Measurements from ENCODE around the gene IQCE.

Gene IQCE

GRCh38 chr7:2522780-2523433 lies 35.9 kb upstream of the IQCE start:
- H3K9me3 ChIP-seq (ENCODE audit: control insufficient read depth, low read depth, low read length): no peaks in the 10 kb centered on the region
- H3K4me3 ChIP-seq (ENCODE audit: low read length): peak overlapping the region; percentile 51

GRCh38 chr7:2523461-2523936 lies 35.3 kb upstream of the IQCE start:
- Histone ChIP-seq H3K27ac (ENCODE audit: low read length) (peak overlapping the region; percentile 64), H3K36me3 (ENCODE audit: control insufficient read depth, low read depth, low read length) (peaks cover 18% of the 10 kb centered on the region), H3K4me3 (ENCODE audit: low read length) (peak overlapping the region; percentile 51), H3K9ac (ENCODE audit: low read length) (peak overlapping the region; percentile 68), H3K9me3 (ENCODE audit: control insufficient read depth, low read depth, low read length) (no peaks in the 10 kb centered on the region), H3K27me3 (ENCODE audit: control insufficient read depth, insufficient read depth, low read length) (peaks cover 26% of the 10 kb centered on the region), H3K4me1 (ENCODE audit: control insufficient read depth, low read depth, low read length) (peaks cover 46% of the 10 kb centered on the region)

More at GRCh38 chr7:2522780-2523433, 35.9 kb upstream of the IQCE start:
- Histone ChIP-seq H3K27ac (ENCODE audit: low read length) (no peak overlapping the region), H3K36me3 (ENCODE audit: control insufficient read depth, low read depth, low read length) (peaks cover 18% of the 10 kb centered on the region), H3K9ac (ENCODE audit: low read length) (peak overlapping the region; percentile 68), H3K4me1 (ENCODE audit: control insufficient read depth, low read depth, low read length) (peaks cover 47% of the 10 kb centered on the region), H3K27me3 (ENCODE audit: control insufficient read depth, insufficient read depth, low read length) (peaks cover 31% of the 10 kb centered on the region)

GRCh38 chr7:2523941-2524807 lies 34.6 kb upstream of the IQCE start:
- Histone ChIP-seq H3K9ac (ENCODE audit: low read length) (peak overlapping the region; percentile 68), H3K4me3 (ENCODE audit: low read length) (peak overlapping the region; percentile 51), H3K9me3 (ENCODE audit: control insufficient read depth, low read depth, low read length) (no peaks in the 10 kb centered on the region), H3K27ac (ENCODE audit: low read length) (peak overlapping the region; percentile 64), H3K27me3 (ENCODE audit: control insufficient read depth, insufficient read depth, low read length) (peaks cover 19% of the 10 kb centered on the region), H3K4me1 (ENCODE audit: control insufficient read depth, low read depth, low read length) (peaks cover 46% of the 10 kb centered on the region), H3K36me3 (ENCODE audit: control insufficient read depth, low read depth, low read length) (peaks cover 18% of the 10 kb centered on the region)

- Histone ChIP-seq H3K9ac (ENCODE audit: low read length) (peak overlapping the region; percentile 2), H3K9me3 (ENCODE audit: control insufficient read depth, low read depth, low read length) (no peaks in the 10 kb centered on the region), H3K4me1 (ENCODE audit: control insufficient read depth, low read depth, low read length) (peaks cover 46% of the 10 kb centered on the region), H3K27ac (ENCODE audit: low read length) (no peak overlapping the region), H3K27me3 (ENCODE audit: control insufficient read depth, insufficient read depth, low read length) (peaks cover 19% of the 10 kb centered on the region), H3K4me3 (ENCODE audit: low read length) (peak overlapping the region; percentile 51), H3K36me3 (ENCODE audit: control insufficient read depth, low read depth, low read length) (peaks cover 18% of the 10 kb centered on the region)
These were observed 33.7 kb upstream of the IQCE start for GRCh38 chr7:2524808-2525657.

GRCh38 chr7:2525658-2526630 lies 32.8 kb upstream of the IQCE start:
- Histone ChIP-seq H3K9ac (ENCODE audit: low read length) (no peak overlapping the region), H3K4me3 (ENCODE audit: low read length) (no peak overlapping the region), H3K36me3 (ENCODE audit: control insufficient read depth, low read depth, low read length) (peaks cover 18% of the 10 kb centered on the region), H3K9me3 (ENCODE audit: control insufficient read depth, low read depth, low read length) (no peaks in the 10 kb centered on the region), H3K27ac (ENCODE audit: low read length) (no peak overlapping the region), H3K4me1 (ENCODE audit: control insufficient read depth, low read depth, low read length) (peaks cover 46% of the 10 kb centered on the region), H3K27me3 (ENCODE audit: control insufficient read depth, insufficient read depth, low read length) (peaks cover 10% of the 10 kb centered on the region)

- Histone ChIP-seq H3K36me3 (ENCODE audit: control insufficient read depth, low read depth, low read length) (peaks cover 18% of the 10 kb centered on the region), H3K9ac (ENCODE audit: low read length) (no peak overlapping the region)
These were observed 31.9 kb upstream of the IQCE start for GRCh38 chr7:2526659-2527504.

GRCh38 chr7:2527505-2528467 lies 31.0 kb upstream of the IQCE start:
- Histone ChIP-seq H3K9me3 (ENCODE audit: control insufficient read depth, low read depth, low read length) (no peaks in the 10 kb centered on the region), H3K27ac (ENCODE audit: low read length) (no peak overlapping the region), H3K27me3 (ENCODE audit: control insufficient read depth, insufficient read depth, low read length) (no peaks in the 10 kb centered on the region), H3K36me3 (ENCODE audit: control insufficient read depth, low read depth, low read length) (peaks cover 18% of the 10 kb centered on the region), H3K4me3 (ENCODE audit: low read length) (no peak overlapping the region), H3K4me1 (ENCODE audit: control insufficient read depth, low read depth, low read length) (peaks cover 35% of the 10 kb centered on the region), H3K9ac (ENCODE audit: low read length) (no peak overlapping the region)

More at GRCh38 chr7:2526659-2527504, 31.9 kb upstream of the IQCE start:
- Histone ChIP-seq H3K4me1 (ENCODE audit: control insufficient read depth, low read depth, low read length) (peaks cover 41% of the 10 kb centered on the region), H3K27ac (ENCODE audit: low read length) (no peak overlapping the region), H3K4me3 (ENCODE audit: low read length) (no peak overlapping the region), H3K27me3 (ENCODE audit: control insufficient read depth, insufficient read depth, low read length) (peaks cover 4% of the 10 kb centered on the region), H3K9me3 (ENCODE audit: control insufficient read depth, low read depth, low read length) (no peaks in the 10 kb centered on the region)

- H3K9ac ChIP-seq (ENCODE audit: low read length): no peak overlapping the region
- H3K27me3 ChIP-seq (ENCODE audit: control insufficient read depth, insufficient read depth, low read length): no peaks in the 10 kb centered on the region
- peaks cover 27% of the 10 kb centered on the region for H3K4me1 ChIP-seq (ENCODE audit: control insufficient read depth, low read depth, low read length)
- no peak overlapping the region for H3K27ac ChIP-seq (ENCODE audit: low read length)
- peaks cover 18% of the 10 kb centered on the region for H3K36me3 ChIP-seq (ENCODE audit: control insufficient read depth, low read depth, low read length)
- H3K9me3 ChIP-seq (ENCODE audit: control insufficient read depth, low read depth, low read length): no peaks in the 10 kb centered on the region
- no peak overlapping the region for H3K4me3 ChIP-seq (ENCODE audit: low read length)
These were observed 30.2 kb upstream of the IQCE start for GRCh38 chr7:2528481-2529095.

Data from iPS-18a (cell line).